ENCODE results near the gene ERCC2. TPM values are rescaled to one million over a fixed set of nuclear protein-coding genes. Genes with fewer than 3 reads are reported as not detected.

ERCC2 gene
- polyA plus RNA-seq, 2 donors, result 6.1 to 8.8 TPM

DNA sequence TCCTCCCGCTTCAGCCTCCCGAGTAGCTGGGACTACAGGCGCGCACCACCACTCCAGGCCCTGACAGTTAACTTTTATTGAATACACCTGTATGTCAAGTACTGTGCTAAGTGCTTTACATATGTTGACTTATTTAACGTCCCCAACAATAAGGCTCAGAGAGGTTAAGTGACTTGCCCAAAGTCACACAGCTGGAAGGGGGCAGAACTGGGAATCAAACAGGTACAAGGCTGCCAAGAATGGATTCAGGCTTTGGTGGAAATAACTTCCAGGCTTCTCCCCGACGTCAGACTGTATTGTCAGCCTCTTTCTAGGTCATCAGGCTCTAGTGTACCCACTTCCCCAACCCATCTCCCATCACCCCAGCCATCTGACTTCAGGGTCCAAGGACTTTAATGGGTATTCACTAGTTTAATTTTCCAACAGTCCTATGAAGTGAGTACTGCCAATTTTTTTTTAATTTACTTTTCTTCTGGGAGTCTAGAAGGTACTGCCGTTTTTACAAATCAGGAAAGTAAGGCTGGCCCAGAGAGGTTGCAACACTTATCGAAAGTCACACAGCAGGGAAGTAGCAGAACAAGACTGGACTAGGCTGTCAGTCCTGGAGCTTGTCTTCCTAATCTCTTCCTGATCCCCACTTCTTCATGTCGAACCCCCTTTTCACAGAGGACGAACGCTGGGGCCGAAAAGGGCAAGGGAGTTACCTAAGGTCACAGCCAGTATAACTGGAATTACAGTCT lies 42.8 kb downstream of the ERCC2 start:
- Histone ChIP-seq H3K4me1 (ENCODE audit: control insufficient read depth in 2 of 2, insufficient read depth in 2 of 2, low read length in 1 of 2) (peaks cover 0 to 5% of the 10 kb centered on the region in 2 donors), H3K9me3 (ENCODE audit: control insufficient read depth in 2 of 2, insufficient read depth in 1 of 2, low read depth in 1 of 2, low read length in 1 of 2) (no peaks in the 10 kb centered on the region), H3K36me3 (ENCODE audit: control insufficient read depth in 2 of 2, insufficient read depth in 2 of 2, low read length in 1 of 2) (no peaks in the 10 kb centered on the region), H3K27ac (ENCODE audit: low read depth in 2 of 2, low read length in 1 of 2) (no peak overlapping the region), H3K4me3 (ENCODE audit: low read depth in 1 of 2, low read length in 2 of 2) (no peak overlapping the region), H3K27me3 (ENCODE audit: control insufficient read depth in 1 of 2, insufficient read depth in 2 of 2, low read length in 2 of 2) (no peaks in the 10 kb centered on the region)
- WGBS, 2 donors, result 66 to 68% methylated on average over 13 of the region's 13 CpGs

DNA sequence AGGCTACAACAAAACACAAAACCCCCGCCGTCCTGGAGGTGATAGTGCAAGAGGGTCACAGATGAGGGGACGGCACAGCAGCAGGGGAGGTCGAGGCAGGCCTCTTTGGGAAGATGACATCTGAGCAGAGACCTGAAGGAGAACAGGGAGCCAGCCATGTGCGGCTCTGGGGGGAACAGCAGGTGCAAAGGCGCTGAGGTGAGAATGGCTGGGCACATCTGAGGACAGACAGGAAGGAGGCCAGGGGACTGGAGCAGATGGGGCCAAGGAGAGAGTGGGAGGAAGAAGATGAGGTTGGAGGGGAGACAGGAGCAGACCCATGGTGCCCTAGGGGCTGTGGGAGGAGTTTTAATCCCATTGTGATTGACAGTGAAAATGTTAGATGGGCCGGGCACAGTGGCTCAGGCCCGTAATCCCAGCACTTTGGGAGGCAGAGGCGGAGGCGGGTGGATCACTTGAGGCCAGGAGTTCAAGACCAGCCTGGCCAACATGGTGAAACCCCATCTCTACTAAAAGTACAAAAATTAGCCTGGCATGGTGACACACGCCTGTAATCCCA lies 45.9 kb downstream of the ERCC2 start:
- no peaks in the 10 kb centered on the region for H3K27me3 ChIP-seq (ENCODE audit: control insufficient read depth in 1 of 2, insufficient read depth in 2 of 2, low read length in 2 of 2)
- H3K4me3 ChIP-seq (ENCODE audit: low read depth in 1 of 2, low read length in 2 of 2), result no peak overlapping the region
- no peak overlapping the region for H3K27ac ChIP-seq (ENCODE audit: low read depth in 2 of 2, low read length in 1 of 2)
- H3K4me1 ChIP-seq (ENCODE audit: control insufficient read depth in 2 of 2, insufficient read depth in 2 of 2, low read length in 1 of 2), result peaks cover 0 to 5% of the 10 kb centered on the region in 2 donors
- H3K36me3 ChIP-seq (ENCODE audit: control insufficient read depth in 2 of 2, insufficient read depth in 2 of 2, low read length in 1 of 2), result peaks cover 0 to 3% of the 10 kb centered on the region in 2 donors
- peaks cover 0 to 3% of the 10 kb centered on the region in 2 donors for H3K9me3 ChIP-seq (ENCODE audit: control insufficient read depth in 2 of 2, insufficient read depth in 1 of 2, low read depth in 1 of 2, low read length in 1 of 2)
- WGBS, 2 donors, result 67% methylated on average over 11 of the region's 11 CpGs

DNA sequence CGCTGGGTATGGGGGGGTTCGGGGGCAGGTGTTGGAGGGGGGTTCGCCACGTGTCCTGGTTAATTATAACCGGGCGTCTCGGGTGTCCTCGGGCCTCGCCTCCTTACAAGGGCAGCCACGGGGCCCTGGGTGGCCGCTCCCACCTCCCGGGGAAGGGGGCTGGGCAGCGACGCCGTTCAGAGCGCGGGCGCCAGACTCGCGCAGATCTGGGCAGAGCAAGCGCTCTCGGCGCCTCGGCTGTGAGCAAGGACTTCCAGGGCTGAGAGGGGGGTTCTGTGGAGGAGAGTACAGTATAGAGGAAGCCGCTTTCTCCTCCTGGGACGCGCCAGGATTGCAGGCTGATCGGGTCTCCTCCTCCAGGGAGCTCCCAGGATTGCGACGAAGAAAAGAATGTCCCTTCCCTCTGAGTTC lies 46.7 kb downstream of the ERCC2 start:
- 5 to 6% methylated on average over 30 of the region's 30 CpGs for WGBS, 2 donors

DNA sequence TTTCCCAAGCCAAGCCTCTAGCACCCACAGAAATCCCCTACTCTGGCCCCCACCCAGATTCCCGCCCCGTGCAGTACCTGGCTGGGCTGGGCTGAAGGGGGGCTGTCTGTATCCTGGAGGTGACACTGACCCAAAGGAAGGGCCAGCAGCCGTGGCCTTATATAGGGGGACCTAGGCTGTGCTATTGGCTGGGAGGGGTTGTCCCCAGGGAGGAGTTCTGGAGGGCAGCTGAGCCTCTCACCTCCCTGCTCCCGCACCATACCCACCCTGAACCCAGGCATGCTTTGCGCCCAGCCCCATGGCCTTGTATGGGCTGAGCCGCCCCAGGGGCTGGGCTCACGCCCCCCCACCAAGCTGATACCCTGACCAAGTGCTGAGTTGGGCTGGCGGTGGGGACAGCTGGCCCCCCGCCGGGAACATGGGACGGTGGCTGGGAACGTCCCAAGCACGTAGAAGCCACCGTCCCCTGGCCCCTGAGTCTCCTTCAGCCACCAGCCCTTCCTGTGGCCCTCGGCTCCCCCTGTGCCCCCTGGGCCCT lies 47.6 kb downstream of the ERCC2 start, which contains the start of gene CKM:
TSS of gene CKM (minus strand) at position 132 of the 538 bp plus-strand sequence. CDS start 3,162 bp downstream, outside the sequence.
- peaks cover 0 to 3% of the 10 kb centered on the region in 2 donors for H3K9me3 ChIP-seq (ENCODE audit: control insufficient read depth in 2 of 2, insufficient read depth in 1 of 2, low read depth in 1 of 2, low read length in 1 of 2)
- peaks cover 0 to 3% of the 10 kb centered on the region in 2 donors for H3K36me3 ChIP-seq (ENCODE audit: control insufficient read depth in 2 of 2, insufficient read depth in 2 of 2, low read length in 1 of 2)
- 44 to 47% methylated on average over 14 to 15 of the region's 15 CpGs for WGBS, 2 donors
- H3K27me3 ChIP-seq (ENCODE audit: control insufficient read depth in 1 of 2, insufficient read depth in 2 of 2, low read length in 2 of 2), result no peaks in the 10 kb centered on the region
- H3K4me3 ChIP-seq (ENCODE audit: low read depth in 1 of 2, low read length in 2 of 2), result peak within 1 kb of the TSS in 1 of 2 donors; percentile 1
- peak within 1 kb of the TSS in 1 of 2 donors; percentile 17 for H3K27ac ChIP-seq (ENCODE audit: low read depth in 2 of 2, low read length in 1 of 2)
- peaks cover 0 to 5% of the 10 kb centered on the region in 2 donors for H3K4me1 ChIP-seq (ENCODE audit: control insufficient read depth in 2 of 2, insufficient read depth in 2 of 2, low read length in 1 of 2)

More for the DNA sequence above, 46.7 kb downstream of the ERCC2 start:
- no peaks in the 10 kb centered on the region for H3K27me3 ChIP-seq (ENCODE audit: control insufficient read depth in 1 of 2, insufficient read depth in 2 of 2, low read length in 2 of 2)
- peaks cover 0 to 3% of the 10 kb centered on the region in 2 donors for H3K9me3 ChIP-seq (ENCODE audit: control insufficient read depth in 2 of 2, insufficient read depth in 1 of 2, low read depth in 1 of 2, low read length in 1 of 2)
- no peak overlapping the region for H3K27ac ChIP-seq (ENCODE audit: low read depth in 2 of 2, low read length in 1 of 2)
- peaks cover 0 to 3% of the 10 kb centered on the region in 2 donors for H3K36me3 ChIP-seq (ENCODE audit: control insufficient read depth in 2 of 2, insufficient read depth in 2 of 2, low read length in 1 of 2)
- H3K4me1 ChIP-seq (ENCODE audit: control insufficient read depth in 2 of 2, insufficient read depth in 2 of 2, low read length in 1 of 2), result peaks cover 0 to 5% of the 10 kb centered on the region in 2 donors
- H3K4me3 ChIP-seq (ENCODE audit: low read depth in 1 of 2, low read length in 2 of 2), result peak overlapping the region in 1 of 2 donors; percentile 1

DNA sequence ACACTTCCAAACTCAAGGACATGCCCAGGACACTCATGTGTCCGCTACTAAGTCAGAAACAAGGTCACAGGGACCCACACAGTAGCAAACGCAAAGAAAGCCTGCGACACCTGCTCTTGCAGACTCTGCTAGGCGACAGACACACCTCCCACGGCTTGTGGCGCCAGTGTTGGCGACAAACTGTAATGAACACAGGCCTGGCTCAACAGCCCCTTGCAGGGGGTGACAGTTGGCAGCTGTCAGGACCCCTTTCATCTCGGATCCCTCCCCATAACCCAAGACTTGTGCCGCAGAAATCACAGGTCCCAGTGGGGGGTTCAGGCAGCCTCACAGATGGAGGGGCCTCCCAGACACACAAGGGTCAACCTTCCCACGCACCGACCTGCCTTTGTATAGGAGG lies 48.1 kb downstream of the ERCC2 start:
- 46 to 47% methylated on average over 11 of the region's 11 CpGs for WGBS, 2 donors
- no peaks in the 10 kb centered on the region for H3K27me3 ChIP-seq (ENCODE audit: control insufficient read depth in 1 of 2, insufficient read depth in 2 of 2, low read length in 2 of 2)
- no peak overlapping the region for H3K27ac ChIP-seq (ENCODE audit: low read depth in 2 of 2, low read length in 1 of 2)

DNA sequence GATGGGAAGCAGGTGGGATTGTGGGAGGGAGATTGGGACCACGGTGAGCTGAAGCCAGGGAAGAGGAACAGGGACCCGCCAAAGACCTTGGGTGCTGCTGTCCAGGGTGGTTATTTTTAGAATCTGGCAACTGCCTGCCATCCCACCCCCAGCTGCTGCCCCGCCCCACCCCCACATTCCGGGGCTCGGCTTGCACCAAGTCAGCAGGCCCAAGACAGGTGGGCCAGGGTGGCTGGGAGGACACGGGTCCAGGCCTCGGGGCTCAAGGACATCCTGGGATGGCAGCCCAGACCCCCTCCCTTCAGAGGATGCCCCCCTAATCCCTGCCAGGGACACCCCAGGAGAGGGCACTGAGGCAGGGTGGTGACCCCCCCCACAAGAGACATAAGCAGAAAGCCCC lies 48.5 kb downstream of the ERCC2 start:
- H3K36me3 ChIP-seq (ENCODE audit: control insufficient read depth in 2 of 2, insufficient read depth in 2 of 2, low read length in 1 of 2), result peaks cover 0 to 3% of the 10 kb centered on the region in 2 donors
- no peaks in the 10 kb centered on the region for H3K27me3 ChIP-seq (ENCODE audit: control insufficient read depth in 1 of 2, insufficient read depth in 2 of 2, low read length in 2 of 2)
- no peak overlapping the region for H3K4me3 ChIP-seq (ENCODE audit: low read depth in 1 of 2, low read length in 2 of 2)
- no peak overlapping the region for H3K27ac ChIP-seq (ENCODE audit: low read depth in 2 of 2, low read length in 1 of 2)
- peaks cover 0 to 3% of the 10 kb centered on the region in 2 donors for H3K9me3 ChIP-seq (ENCODE audit: control insufficient read depth in 2 of 2, insufficient read depth in 1 of 2, low read depth in 1 of 2, low read length in 1 of 2)
- H3K4me1 ChIP-seq (ENCODE audit: control insufficient read depth in 2 of 2, insufficient read depth in 2 of 2, low read length in 1 of 2), result peaks cover 0 to 5% of the 10 kb centered on the region in 2 donors
- 48 to 49% methylated on average over 3 to 7 of the region's 7 CpGs for WGBS, 2 donors

More for the DNA sequence above, 48.1 kb downstream of the ERCC2 start:
- peaks cover 0 to 5% of the 10 kb centered on the region in 2 donors for H3K4me1 ChIP-seq (ENCODE audit: control insufficient read depth in 2 of 2, insufficient read depth in 2 of 2, low read length in 1 of 2)
- no peak overlapping the region for H3K4me3 ChIP-seq (ENCODE audit: low read depth in 1 of 2, low read length in 2 of 2)
- peaks cover 0 to 3% of the 10 kb centered on the region in 2 donors for H3K36me3 ChIP-seq (ENCODE audit: control insufficient read depth in 2 of 2, insufficient read depth in 2 of 2, low read length in 1 of 2)
- H3K9me3 ChIP-seq (ENCODE audit: control insufficient read depth in 2 of 2, insufficient read depth in 1 of 2, low read depth in 1 of 2, low read length in 1 of 2), result peaks cover 0 to 3% of the 10 kb centered on the region in 2 donors

DNA sequence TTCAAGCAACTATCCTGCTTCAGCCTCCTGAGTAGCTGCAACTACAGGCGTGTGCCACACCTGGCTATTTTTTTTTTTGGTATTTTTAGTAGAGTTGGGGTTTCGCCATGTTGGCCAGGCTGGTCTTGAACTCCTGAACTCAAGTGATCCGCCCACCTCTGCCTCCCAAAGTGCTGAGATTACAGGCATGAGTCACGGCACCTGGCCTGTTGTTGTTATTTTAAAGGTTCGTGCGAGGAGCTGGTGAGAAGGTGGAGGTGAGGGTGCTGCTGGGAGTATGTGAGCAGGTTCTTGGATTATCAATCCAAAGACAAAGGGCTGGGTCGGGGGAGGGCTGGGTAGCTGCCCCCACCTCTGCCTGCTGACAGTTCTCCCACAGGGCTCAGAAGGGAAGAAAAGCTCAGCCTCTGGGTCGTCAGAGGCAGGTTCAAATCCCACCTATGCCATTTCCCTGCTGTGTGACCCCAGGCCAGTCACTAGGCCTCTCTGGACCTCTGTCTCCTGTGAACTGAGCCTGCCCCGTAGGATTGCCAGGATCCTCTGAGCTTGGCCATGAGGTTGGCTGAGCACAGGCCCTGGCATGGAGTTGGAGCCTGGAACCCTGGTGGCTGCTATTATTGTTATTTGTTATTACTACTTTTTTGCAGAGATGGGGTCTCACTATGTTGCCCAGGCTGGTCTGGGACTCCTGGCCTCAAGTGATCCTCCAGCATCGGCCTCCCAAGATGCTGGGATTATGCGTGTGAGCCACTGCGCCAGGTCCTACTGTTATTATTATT lies 49.2 kb downstream of the ERCC2 start:
- 67 to 71% methylated on average over 12 of the region's 12 CpGs for WGBS, 2 donors
- H3K4me1 ChIP-seq (ENCODE audit: control insufficient read depth in 2 of 2, insufficient read depth in 2 of 2, low read length in 1 of 2), result peaks cover 0 to 2% of the 10 kb centered on the region in 2 donors
- H3K27ac ChIP-seq (ENCODE audit: low read depth in 2 of 2, low read length in 1 of 2), result no peak overlapping the region
- no peaks in the 10 kb centered on the region for H3K27me3 ChIP-seq (ENCODE audit: control insufficient read depth in 1 of 2, insufficient read depth in 2 of 2, low read length in 2 of 2)
- H3K4me3 ChIP-seq (ENCODE audit: low read depth in 1 of 2, low read length in 2 of 2), result no peak overlapping the region
- peaks cover 0 to 3% of the 10 kb centered on the region in 2 donors for H3K9me3 ChIP-seq (ENCODE audit: control insufficient read depth in 2 of 2, insufficient read depth in 1 of 2, low read depth in 1 of 2, low read length in 1 of 2)
- peaks cover 0 to 3% of the 10 kb centered on the region in 2 donors for H3K36me3 ChIP-seq (ENCODE audit: control insufficient read depth in 2 of 2, insufficient read depth in 2 of 2, low read length in 1 of 2)

DNA sequence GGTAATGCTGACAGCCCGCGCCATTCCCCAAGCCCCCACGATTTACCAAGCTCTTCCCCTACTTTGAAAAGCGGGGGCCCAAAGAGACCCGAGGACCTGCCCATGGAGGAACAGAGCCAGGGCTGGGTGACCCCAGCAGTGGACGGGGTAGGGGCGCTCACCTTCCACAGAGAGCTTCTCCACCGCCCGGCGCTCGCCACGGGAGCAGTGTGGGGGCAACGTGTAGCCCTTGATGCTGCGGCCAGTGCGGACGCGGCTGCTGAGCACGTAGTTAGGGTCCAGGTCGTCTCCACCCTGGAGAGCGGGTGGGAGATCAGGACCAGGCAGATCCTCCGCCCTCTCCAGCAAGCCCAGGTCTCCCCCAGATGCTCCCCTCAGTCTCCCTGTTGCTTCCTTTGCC lies 55.1 kb downstream of the ERCC2 start:
- Histone ChIP-seq H3K27me3 (ENCODE audit: control insufficient read depth in 1 of 2, insufficient read depth in 2 of 2, low read length in 2 of 2) (peaks cover 0 to 2% of the 10 kb centered on the region in 2 donors), H3K27ac (ENCODE audit: low read depth in 2 of 2, low read length in 1 of 2) (no peak overlapping the region)
- WGBS, 2 donors, result 65 to 69% methylated on average over 21 of the region's 21 CpGs

DNA sequence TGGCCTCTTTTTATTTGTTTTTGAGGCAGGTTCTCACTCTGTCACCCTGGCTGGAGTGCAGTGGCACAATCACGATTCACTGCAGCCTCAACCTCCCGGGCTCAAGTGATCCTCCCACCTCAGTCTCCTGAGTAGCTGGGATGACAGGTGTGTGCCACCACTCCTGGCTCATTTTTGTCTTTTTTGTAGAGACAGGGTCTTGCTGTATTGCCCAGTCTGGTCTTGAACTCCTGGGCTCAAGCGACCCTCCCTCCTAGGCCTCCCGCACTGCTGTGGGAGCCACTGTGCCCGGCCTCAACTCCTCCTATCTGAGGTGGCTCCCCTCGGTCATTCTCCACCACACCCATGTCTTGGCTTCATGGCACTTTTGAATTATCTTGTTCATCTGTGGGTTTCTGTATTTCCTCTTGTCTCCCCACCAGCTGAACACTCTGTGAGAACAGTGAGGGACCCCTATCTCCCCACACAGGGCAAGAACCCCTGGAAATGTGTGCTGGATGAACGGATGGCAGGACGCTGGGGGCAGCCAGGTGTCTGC lies 55.6 kb downstream of the ERCC2 start:
- H3K36me3 ChIP-seq (ENCODE audit: control insufficient read depth in 2 of 2, insufficient read depth in 2 of 2, low read length in 1 of 2), result no peaks in the 10 kb centered on the region
- WGBS, 2 donors, result 74 to 81% methylated on average over 8 of the region's 8 CpGs
- H3K4me3 ChIP-seq (ENCODE audit: low read depth in 1 of 2, low read length in 2 of 2), result no peak overlapping the region
- no peaks in the 10 kb centered on the region for H3K9me3 ChIP-seq (ENCODE audit: control insufficient read depth in 2 of 2, insufficient read depth in 1 of 2, low read depth in 1 of 2, low read length in 1 of 2)
- H3K27me3 ChIP-seq (ENCODE audit: control insufficient read depth in 1 of 2, insufficient read depth in 2 of 2, low read length in 2 of 2), result peaks cover 0 to 2% of the 10 kb centered on the region in 2 donors
- no peaks in the 10 kb centered on the region for H3K4me1 ChIP-seq (ENCODE audit: control insufficient read depth in 2 of 2, insufficient read depth in 2 of 2, low read length in 1 of 2)
- no peak overlapping the region for H3K27ac ChIP-seq (ENCODE audit: low read depth in 2 of 2, low read length in 1 of 2)

More for the DNA sequence above, 55.1 kb downstream of the ERCC2 start:
- no peaks in the 10 kb centered on the region for H3K9me3 ChIP-seq (ENCODE audit: control insufficient read depth in 2 of 2, insufficient read depth in 1 of 2, low read depth in 1 of 2, low read length in 1 of 2)
- no peaks in the 10 kb centered on the region for H3K36me3 ChIP-seq (ENCODE audit: control insufficient read depth in 2 of 2, insufficient read depth in 2 of 2, low read length in 1 of 2)
- H3K4me1 ChIP-seq (ENCODE audit: control insufficient read depth in 2 of 2, insufficient read depth in 2 of 2, low read length in 1 of 2), result no peaks in the 10 kb centered on the region
- H3K4me3 ChIP-seq (ENCODE audit: low read depth in 1 of 2, low read length in 2 of 2), result no peak overlapping the region

All from esophagus (tissue), 2 donors.